ENCODE measurements around the gene SSTR1. TPM values are rescaled to one million over a fixed set of nuclear protein-coding genes. Genes with fewer than 3 reads are reported as not detected.

SSTR1 gene, protein sequence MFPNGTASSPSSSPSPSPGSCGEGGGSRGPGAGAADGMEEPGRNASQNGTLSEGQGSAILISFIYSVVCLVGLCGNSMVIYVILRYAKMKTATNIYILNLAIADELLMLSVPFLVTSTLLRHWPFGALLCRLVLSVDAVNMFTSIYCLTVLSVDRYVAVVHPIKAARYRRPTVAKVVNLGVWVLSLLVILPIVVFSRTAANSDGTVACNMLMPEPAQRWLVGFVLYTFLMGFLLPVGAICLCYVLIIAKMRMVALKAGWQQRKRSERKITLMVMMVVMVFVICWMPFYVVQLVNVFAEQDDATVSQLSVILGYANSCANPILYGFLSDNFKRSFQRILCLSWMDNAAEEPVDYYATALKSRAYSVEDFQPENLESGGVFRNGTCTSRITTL
- total RNA-seq: 1 to 10 TPM in 1 of 4 donors, under 1 TPM in 3; 0.16 to 1.2 (median 0.37) TPM

DNA sequence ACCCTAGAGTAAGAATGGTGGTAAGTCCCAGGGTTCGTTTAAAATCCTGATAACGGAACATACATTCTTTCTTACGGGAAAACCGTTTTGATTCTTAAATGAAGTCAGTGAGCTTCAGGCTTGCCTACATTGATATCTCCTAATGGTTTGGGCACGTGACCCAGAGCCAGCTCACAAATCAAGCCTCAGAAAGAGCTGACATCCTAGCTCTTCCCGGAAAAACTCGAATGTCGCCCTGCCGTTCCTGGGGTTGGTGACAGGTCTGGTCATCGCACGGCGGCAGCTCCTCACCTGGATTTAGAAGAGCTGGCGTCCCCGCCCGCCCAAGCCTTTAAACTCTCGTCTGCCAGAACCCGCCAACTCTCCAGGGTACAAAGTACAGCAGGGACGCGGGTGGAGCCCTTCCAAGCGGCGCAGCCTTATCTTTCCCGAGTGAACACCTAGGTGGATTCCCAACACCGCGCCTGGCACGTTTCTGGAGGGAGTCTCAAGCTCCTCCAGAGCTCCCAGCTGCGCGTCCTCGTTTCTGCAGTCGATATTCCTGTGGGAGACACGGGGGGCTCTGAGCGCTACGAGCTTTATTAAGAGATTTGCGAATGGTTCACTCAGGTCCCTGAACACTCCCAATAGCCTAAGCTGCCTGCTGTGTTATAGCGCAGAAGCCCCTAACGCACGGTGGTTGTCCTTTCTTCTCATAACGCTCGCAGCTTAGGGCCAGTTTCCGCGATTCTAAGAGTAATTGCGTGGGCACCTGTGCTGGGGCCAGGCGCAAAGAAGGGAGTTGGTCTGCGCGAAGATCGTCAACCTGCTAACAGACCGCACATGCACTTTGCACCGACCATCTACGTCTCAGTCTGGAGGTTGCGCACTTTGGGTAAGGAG lies at the start of gene SSTR1:
TSS of gene SSTR1 (plus strand) at position 169 of the 882 bp plus-strand sequence. CDS start 1,486 bp downstream, outside the sequence.
- Histone ChIP-seq H3K9me3 (peaks cover 0 to 9% (median 0%) of the 10 kb centered on the region in 3 donors), H3K27ac (no peak within 1 kb of the TSS), H3K36me3 (no peaks in the 10 kb centered on the region), H3K4me1 (peaks cover 0 to 38% (median 0%) of the 10 kb centered on the region in 3 donors), H3K27me3 (peaks cover 66% of the 10 kb centered on the region), H3K4me3 (peak within 1 kb of the TSS in 1 of 2 donors; percentile 45)
- no peak for TF ChIP-seq EP300 (IDR thresholded peaks at IDR 0.05)
- TF ChIP-seq, protein P1, sequence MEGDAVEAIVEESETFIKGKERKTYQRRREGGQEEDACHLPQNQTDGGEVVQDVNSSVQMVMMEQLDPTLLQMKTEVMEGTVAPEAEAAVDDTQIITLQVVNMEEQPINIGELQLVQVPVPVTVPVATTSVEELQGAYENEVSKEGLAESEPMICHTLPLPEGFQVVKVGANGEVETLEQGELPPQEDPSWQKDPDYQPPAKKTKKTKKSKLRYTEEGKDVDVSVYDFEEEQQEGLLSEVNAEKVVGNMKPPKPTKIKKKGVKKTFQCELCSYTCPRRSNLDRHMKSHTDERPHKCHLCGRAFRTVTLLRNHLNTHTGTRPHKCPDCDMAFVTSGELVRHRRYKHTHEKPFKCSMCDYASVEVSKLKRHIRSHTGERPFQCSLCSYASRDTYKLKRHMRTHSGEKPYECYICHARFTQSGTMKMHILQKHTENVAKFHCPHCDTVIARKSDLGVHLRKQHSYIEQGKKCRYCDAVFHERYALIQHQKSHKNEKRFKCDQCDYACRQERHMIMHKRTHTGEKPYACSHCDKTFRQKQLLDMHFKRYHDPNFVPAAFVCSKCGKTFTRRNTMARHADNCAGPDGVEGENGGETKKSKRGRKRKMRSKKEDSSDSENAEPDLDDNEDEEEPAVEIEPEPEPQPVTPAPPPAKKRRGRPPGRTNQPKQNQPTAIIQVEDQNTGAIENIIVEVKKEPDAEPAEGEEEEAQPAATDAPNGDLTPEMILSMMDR (IDR thresholded peaks at IDR 0.05): no peak
- no peak for TF ChIP-seq POLR2AphosphoS5 (IDR thresholded peaks at IDR 0.05)
- no peak for TF ChIP-seq POLR2A (IDR thresholded peaks at IDR 0.05)
- WGBS, 2 donors (ENCODE audit: low coverage in 1 of 2): 3 to 5% methylated on average over 4 to 25 of the region's 49 CpGs
- no peak for ATAC-seq

- no peak overlapping the region for H3K27ac ChIP-seq
- no peak overlapping the region for H3K4me3 ChIP-seq
- ATAC-seq: no peak
- H3K27me3 ChIP-seq: no peaks in the 10 kb centered on the region
- no peaks in the 10 kb centered on the region for H3K36me3 ChIP-seq
- H3K9me3 ChIP-seq: no peaks in the 10 kb centered on the region
- no peaks in the 10 kb centered on the region for H3K4me1 ChIP-seq
- TF ChIP-seq POLR2A (IDR thresholded peaks at IDR 0.05) (no peak), EP300 (IDR thresholded peaks at IDR 0.05) (no peak), POLR2AphosphoS5 (IDR thresholded peaks at IDR 0.05) (no peak)
- TF ChIP-seq, protein P1 (IDR thresholded peaks at IDR 0.05): no peak
Observed at GRCh38 chr14:38158468-38158867, 49.2 kb upstream of the SSTR1 start.

DNA sequence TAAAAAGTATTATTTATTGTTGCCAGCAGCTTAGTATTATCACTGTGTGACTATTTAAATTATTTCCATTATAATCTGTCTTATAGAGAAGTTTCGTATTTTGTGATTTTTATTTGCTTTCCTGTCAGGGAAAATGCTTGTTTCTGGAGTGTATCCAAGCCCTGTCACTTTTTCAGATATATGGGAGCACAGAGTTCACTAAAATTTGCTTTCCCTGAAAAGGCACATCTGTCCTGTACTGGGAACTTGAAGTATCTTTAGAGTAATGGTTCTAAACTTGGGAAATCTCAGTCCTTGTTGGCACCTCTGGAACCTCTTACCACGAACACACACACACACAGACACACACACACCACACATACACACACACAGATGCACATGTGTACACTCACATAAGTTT lies 39.3 kb upstream of the SSTR1 start:
- no peak for TF ChIP-seq POLR2A (IDR thresholded peaks at IDR 0.05)
- TF ChIP-seq, protein P1 (IDR thresholded peaks at IDR 0.05): no peak
- no peak for TF ChIP-seq POLR2AphosphoS5 (IDR thresholded peaks at IDR 0.05)
- no peak for TF ChIP-seq EP300 (IDR thresholded peaks at IDR 0.05)
- no peak overlapping the region for H3K27ac ChIP-seq
- no peaks in the 10 kb centered on the region for H3K4me1 ChIP-seq
- no peak overlapping the region for H3K4me3 ChIP-seq
- H3K9me3 ChIP-seq: no peaks in the 10 kb centered on the region
- WGBS, 2 donors (ENCODE audit: low coverage in 1 of 2): 16 to 22% methylated on average over 2 of the region's 2 CpGs
- no peak for ATAC-seq
- H3K36me3 ChIP-seq: no peaks in the 10 kb centered on the region
- no peaks in the 10 kb centered on the region for H3K27me3 ChIP-seq

DNA sequence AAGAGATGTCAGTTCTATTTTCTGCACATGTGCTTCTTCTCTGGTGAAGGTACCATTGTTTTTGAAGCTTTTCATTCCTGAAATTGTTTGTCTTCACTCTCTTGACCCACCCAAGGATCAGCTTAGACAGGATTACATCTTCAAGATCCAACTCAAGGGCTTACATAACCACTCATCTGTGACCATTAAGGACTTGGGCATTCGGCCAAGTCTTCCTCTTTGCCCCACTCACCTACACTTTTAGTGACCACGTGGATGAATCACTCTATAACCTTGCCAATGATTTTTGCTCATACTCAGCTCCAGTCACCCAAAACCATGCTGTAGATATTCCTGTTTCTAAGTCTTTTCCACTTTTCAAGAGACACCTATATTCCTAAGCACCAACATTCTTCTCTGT lies 36.5 kb upstream of the SSTR1 start:
- Histone ChIP-seq H3K27me3 (no peaks in the 10 kb centered on the region), H3K4me3 (no peak overlapping the region), H3K36me3 (no peaks in the 10 kb centered on the region), H3K9me3 (no peaks in the 10 kb centered on the region), H3K4me1 (no peaks in the 10 kb centered on the region), H3K27ac (no peak overlapping the region)
- ATAC-seq: no peak
- 35 to 51% methylated on average over 2 of the region's 2 CpGs for WGBS, 2 donors (ENCODE audit: low coverage in 1 of 2)
- TF ChIP-seq, protein P1 (IDR thresholded peaks at IDR 0.05): no peak
- TF ChIP-seq EP300 (IDR thresholded peaks at IDR 0.05) (no peak), POLR2A (IDR thresholded peaks at IDR 0.05) (no peak), POLR2AphosphoS5 (IDR thresholded peaks at IDR 0.05) (no peak)
